Tibial artery (tissue), 4 donors: ENCODE measurements around the gene CLDN6.

Source experiments
- DNase-seq, 2 donors: peaks; one replicate each; pipeline ENCODE4 v3.0.0-alpha.2; 2019
- H3K27ac ChIP-seq, 2 donors: fragments of 200-600 bp; sonication (generic) in 1 of 2; 1 replicate in 1 of 2; 2 replicates in 1 of 2; pipeline ENCODE4 v1.5.1; 2018 to 2019; ENCODE audit warnings: mild to moderate bottlenecking in 1 of 2
- H3K27me3 ChIP-seq, 2 donors: fragments of 200-600 bp; sonication (generic) in 1 of 2; one replicate each; pipeline versions ENCODE4 v1.5.1 to v1.6.0; 2016 to 2019
- H3K36me3 ChIP-seq, 3 donors: fragments of 200-600 bp; sonication (generic) in 2 of 3; one replicate each; pipeline ENCODE4 v1.5.1; 2016 to 2019; ENCODE audit warnings: mild to moderate bottlenecking in 2 of 3
- H3K4me1 ChIP-seq, 4 donors: fragments of 200-600 bp; sonication (generic) in 2 of 4; 1 replicate in 3 of 4; 2 replicates in 1 of 4; pipeline ENCODE4 v1.5.1; 2016 to 2019
- H3K4me3 ChIP-seq, 2 donors: fragments of 200-600 bp; sonication (generic) in 1 of 2; 1 replicate in 1 of 2; 2 replicates in 1 of 2; pipeline ENCODE4 v1.5.1; 2018 to 2019; ENCODE audit warnings: mild to moderate bottlenecking in 2 of 2
- H3K9me3 ChIP-seq, 3 donors: fragments of 200-600 bp; sonication (generic) in 1 of 3; one replicate each; pipeline ENCODE4 v1.5.1; 2016 to 2019
- CTCF ChIP-seq, 2 experiments: fragments of 200-600 bp in 1 of 2; fragments of 450-650 bp in 1 of 2; IDR thresholded peaks; one replicate each; pipeline ENCODE4 v1.5.1; 2017 to 2019; ENCODE audit warnings: antibody characterized with exemption in 2 of 2, mild to moderate bottlenecking in 1 of 2, moderate library complexity in 1 of 2
- intact Hi-C: fragments of 100-400 bp; cut with DNase I; formaldehyde crosslinking; loops from one replicate; pipeline ENCODE4 v1.15.0; 2023; ENCODE audit warnings: low total_unique reads

Gene CLDN6

GRCh38 chr16:3051494-3051893 is 33.5 kb upstream of the CLDN6 start:
- peaks cover 10 to 55% of the 10 kb centered on the region in 2 donors for H3K27me3 ChIP-seq
- DNase-seq, result no peak
- no peak overlapping the region for H3K4me3 ChIP-seq
- peaks cover 0 to 4% (median 0%) of the 10 kb centered on the region in 3 donors for H3K36me3 ChIP-seq
- no peak for TF ChIP-seq CTCF (IDR thresholded peaks at IDR 0.05)
- no peak overlapping the region for H3K27ac ChIP-seq
- no peaks in the 10 kb centered on the region for H3K9me3 ChIP-seq
- intact Hi-C loops, result no loop called here
- H3K4me1 ChIP-seq, result peaks cover 0 to 9% (median 6%) of the 10 kb centered on the region in 4 donors

- no peak for TF ChIP-seq CTCF (IDR thresholded peaks at IDR 0.05)
- no peak for DNase-seq
- intact Hi-C loops, result no loop called here
- no peak overlapping the region for H3K27ac ChIP-seq
- H3K4me3 ChIP-seq, result no peak overlapping the region
- H3K9me3 ChIP-seq, result no peaks in the 10 kb centered on the region
- peaks cover 0 to 4% (median 0%) of the 10 kb centered on the region in 3 donors for H3K36me3 ChIP-seq
- peaks cover 11 to 60% of the 10 kb centered on the region in 2 donors for H3K27me3 ChIP-seq
- H3K4me1 ChIP-seq, result peaks cover 0 to 14% (median 10%) of the 10 kb centered on the region in 4 donors
Measured at GRCh38 chr16:3051009-3051408, 33.0 kb upstream of the CLDN6 start.

- intact Hi-C loops, result no loop called here
- H3K9me3 ChIP-seq, result no peaks in the 10 kb centered on the region
- no peak overlapping the region for H3K27ac ChIP-seq
- peaks cover 0 to 4% (median 0%) of the 10 kb centered on the region in 3 donors for H3K36me3 ChIP-seq
- H3K27me3 ChIP-seq, result peaks cover 14 to 65% of the 10 kb centered on the region in 2 donors
- H3K4me3 ChIP-seq, result no peak overlapping the region
- DNase-seq, result no peak
- peaks cover 0 to 19% (median 16%) of the 10 kb centered on the region in 4 donors for H3K4me1 ChIP-seq
- TF ChIP-seq CTCF (IDR thresholded peaks at IDR 0.05), result no peak
Measured at GRCh38 chr16:3050487-3050886, 32.5 kb upstream of the CLDN6 start.

GRCh38 chr16:3049921-3050481 is 32.0 kb upstream of the CLDN6 start:
- no peak for TF ChIP-seq CTCF (IDR thresholded peaks at IDR 0.05)
- H3K27me3 ChIP-seq, result peaks cover 15 to 70% of the 10 kb centered on the region in 2 donors

GRCh38 chr16:3047387-3047720 is 29.4 kb upstream of the CLDN6 start:
- intact Hi-C loops, result no loop called here
- Histone ChIP-seq H3K27me3 (peaks cover 15 to 95% of the 10 kb centered on the region in 2 donors), H3K9me3 (no peaks in the 10 kb centered on the region), H3K27ac (no peak overlapping the region), H3K4me3 (no peak overlapping the region), H3K36me3 (no peaks in the 10 kb centered on the region), H3K4me1 (peaks cover 0 to 23% (median 19%) of the 10 kb centered on the region in 4 donors)
- DNase-seq, result no peak
- TF ChIP-seq CTCF (IDR thresholded peaks at IDR 0.05), result no peak

More at GRCh38 chr16:3049921-3050481, 32.0 kb upstream of the CLDN6 start:
- Histone ChIP-seq H3K4me3 (no peak overlapping the region), H3K4me1 (peaks cover 0 to 23% (median 19%) of the 10 kb centered on the region in 4 donors), H3K9me3 (no peaks in the 10 kb centered on the region), H3K27ac (no peak overlapping the region), H3K36me3 (peaks cover 0 to 4% (median 0%) of the 10 kb centered on the region in 3 donors)
- DNase-seq, result no peak
- intact Hi-C loops, result no loop called here
